ENCODE results near the gene ITGB7. TPM values are rescaled to one million over a fixed set of nuclear protein-coding genes. Genes with fewer than 3 reads are reported as not detected.
A peak's percentile ranks its signal among the peaks of the same experiment; 100 is the strongest.

Gene ITGB7
- total RNA-seq, 1 experiment from 2014 or later, result 29.2 TPM

DNA sequence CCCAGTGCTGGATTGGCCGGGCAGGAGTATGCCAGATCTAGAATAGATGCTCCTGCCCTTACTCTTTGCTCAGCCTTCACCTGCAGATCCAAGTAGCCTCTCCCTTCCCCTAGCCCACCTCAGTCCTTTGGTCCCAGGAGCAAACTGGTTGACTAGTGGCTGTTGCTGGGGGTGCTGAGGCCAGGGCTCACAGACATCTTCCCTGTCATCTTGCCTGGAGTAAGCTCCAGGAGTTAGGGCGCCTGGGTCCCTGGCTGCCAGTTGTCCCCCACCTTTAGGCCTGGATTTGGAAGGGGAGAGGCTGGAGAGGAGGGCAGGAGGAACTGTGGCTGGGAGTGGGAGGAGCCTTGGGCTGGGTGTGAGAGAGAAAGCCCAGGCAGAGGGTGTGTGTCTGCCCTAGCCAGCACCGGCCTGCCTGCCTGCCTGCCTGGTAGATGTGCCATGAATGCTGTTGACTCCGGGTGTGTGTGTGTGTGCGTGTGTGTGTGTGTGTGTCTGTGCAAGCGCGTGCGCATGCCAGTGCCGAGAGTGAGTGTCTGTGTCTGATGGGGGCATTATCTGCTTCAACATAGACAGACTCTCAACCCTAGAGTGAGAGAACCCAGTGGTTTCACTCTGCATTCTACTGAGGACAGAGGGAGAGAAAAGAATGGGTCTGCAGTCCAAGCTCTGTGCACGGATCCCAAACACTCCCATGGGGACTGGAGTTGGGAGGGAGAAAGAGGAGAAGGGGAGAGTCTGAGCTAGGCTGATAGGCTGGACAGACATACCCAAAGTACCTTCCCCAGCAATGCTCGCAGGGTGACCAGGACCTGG lies 25.8 kb upstream of the ITGB7 start:
- peak; percentile 24 for DNase-seq (ENCODE audit: low read depth, low spot score)
- in situ Hi-C loops (cut with HindIII; ENCODE audit: low pct_unique_long_range_greater_than_20kb, low sequenced_read_pairs), result no loop called here

- DNase-seq (ENCODE audit: low read depth, low spot score), result no peak
- in situ Hi-C loops (cut with HindIII; ENCODE audit: low pct_unique_long_range_greater_than_20kb, low sequenced_read_pairs), result no loop called here
Measured at GRCh38 chr12:53231921-53232645, 25.0 kb upstream of the ITGB7 start, which contains the start of gene RARG. RARG (minus strand) TSS chr12:53232209; CDS start chr12:53227545, 4,664 bp downstream.

GRCh38 chr12:53231671-53231920 lies 24.5 kb upstream of the ITGB7 start:
- in situ Hi-C loops (cut with HindIII; ENCODE audit: low pct_unique_long_range_greater_than_20kb, low sequenced_read_pairs), result no loop called here

DNA sequence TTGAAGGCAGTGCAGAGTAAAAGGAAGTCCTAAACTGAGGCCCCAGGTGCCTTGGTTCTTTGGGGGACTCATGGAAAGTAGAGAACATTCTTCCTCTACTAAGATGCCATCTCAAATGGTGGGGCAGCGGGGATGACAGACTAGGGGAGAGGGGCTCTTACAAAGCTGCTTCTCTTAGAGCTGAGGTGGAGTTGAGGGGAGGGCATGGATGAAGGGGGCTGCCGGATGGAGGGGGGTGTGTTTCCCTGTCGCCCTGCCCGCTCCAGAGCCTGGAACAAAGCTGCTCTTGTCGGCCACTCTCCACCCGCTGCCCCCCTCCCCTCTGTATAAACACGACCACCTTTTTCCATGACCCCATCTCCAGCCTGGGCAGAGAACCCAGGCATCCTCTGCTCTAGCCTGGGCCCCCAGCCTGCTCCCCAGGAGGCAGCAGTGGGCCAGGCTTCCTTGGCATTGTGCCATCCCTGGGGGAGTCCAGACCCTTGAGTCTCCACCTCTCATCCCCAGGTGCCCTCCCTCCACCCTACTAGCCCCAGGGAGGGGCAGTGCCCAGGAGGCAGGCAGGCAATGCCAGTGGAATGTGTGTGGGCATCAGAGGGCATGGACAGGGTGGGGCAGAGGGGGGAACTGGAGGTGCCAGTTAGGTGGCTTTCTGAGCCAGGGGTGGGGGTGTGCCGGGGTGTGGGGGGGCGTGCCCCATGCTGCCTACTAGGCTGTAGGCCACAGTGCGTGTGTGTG lies 23.2 kb upstream of the ITGB7 start:
- in situ Hi-C loops (cut with HindIII; ENCODE audit: low pct_unique_long_range_greater_than_20kb, low sequenced_read_pairs), result no loop called here
- DNase-seq (ENCODE audit: low read depth, low spot score), result no peak

More at GRCh38 chr12:53231671-53231920, 24.5 kb upstream of the ITGB7 start:
- no peak for DNase-seq (ENCODE audit: low read depth, low spot score)

DNA sequence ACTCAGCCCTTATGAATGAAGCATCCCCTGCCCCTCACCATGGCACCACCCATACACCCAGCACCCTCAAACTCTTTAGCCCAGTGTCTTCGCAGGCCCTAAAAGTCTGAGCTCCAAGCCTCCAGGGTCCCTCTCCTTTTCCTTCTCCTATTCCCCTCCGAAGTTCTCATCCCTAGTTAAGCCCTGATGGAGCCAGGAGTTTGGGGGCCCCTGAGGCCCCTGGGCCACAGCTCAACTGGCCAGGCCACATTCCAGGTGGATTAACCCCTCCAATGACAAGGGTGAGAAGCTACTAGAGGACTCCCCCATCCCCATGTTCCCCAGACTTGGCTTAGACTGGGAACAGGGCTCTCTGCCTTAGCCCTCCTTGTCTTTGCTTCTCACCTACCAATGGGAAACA lies 22.4 kb upstream of the ITGB7 start:
- no peak for DNase-seq (ENCODE audit: low read depth, low spot score)
- in situ Hi-C loops (cut with HindIII; ENCODE audit: low pct_unique_long_range_greater_than_20kb, low sequenced_read_pairs), result no loop called here

DNA sequence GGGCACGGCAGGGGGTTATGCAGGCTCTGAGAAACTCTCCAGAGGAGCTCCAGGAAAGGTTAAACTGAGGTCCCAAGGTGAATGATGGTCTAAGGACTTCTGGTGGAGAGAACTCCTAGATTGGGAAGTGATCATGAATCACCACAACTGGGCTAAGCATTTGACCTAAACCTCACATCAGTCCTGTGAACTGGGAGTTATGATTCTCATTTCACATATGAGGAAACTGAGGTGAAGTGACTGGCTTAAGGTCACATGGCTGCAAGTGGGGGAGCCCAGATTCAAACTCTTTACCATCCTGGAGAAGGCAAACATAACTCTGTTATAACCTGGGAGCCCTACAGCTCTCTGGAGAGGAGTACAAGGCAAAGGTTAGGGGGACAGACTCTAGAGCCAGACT lies 20.8 kb upstream of the ITGB7 start:
- DNase-seq (ENCODE audit: low read depth, low spot score), result no peak
- in situ Hi-C loops (cut with HindIII; ENCODE audit: low pct_unique_long_range_greater_than_20kb, low sequenced_read_pairs), result no loop called here

DNA sequence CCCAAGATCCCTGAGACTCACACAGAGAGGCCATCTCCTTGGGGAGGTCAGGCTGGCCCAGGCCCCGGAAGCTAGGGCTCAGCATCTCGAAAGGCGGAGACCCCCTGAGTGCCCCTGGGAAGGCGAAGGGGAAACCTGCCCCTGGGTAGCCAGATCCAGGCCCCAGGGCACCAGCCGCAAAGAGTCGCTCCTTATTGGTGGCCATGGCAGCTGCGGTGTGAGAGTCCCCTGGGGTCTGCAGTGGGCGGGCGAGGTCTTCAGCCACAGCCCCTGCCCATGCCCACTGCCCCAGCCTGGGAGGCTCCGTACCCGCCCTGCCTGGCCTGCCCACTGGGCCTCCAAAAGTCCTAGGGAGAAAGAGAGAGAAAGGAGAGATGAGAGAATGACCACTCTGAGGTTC lies 20.3 kb upstream of the ITGB7 start:
- no peak for DNase-seq (ENCODE audit: low read depth, low spot score)
- in situ Hi-C loops (cut with HindIII; ENCODE audit: low pct_unique_long_range_greater_than_20kb, low sequenced_read_pairs), result no loop called here

DNA sequence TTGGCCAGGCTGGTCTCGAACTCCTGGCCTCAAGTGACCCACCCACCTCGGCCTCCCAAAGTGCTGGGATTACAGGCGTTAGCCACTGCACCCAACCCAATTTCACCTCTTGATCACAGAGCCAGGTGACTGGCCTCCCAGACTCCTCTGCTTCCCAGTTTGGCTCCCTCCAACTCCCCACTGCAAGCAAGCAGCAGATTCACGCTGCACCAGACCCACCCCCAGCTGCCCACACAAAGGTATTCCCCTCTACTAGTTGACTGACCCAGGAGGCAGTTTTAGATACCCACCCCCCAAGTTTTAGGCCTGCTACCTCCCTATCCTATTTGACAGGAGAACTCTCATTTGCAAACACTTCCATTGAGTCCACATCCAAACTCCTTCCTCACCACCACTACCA lies 19.8 kb upstream of the ITGB7 start:
- no peak for DNase-seq (ENCODE audit: low read depth, low spot score)
- in situ Hi-C loops (cut with HindIII; ENCODE audit: low pct_unique_long_range_greater_than_20kb, low sequenced_read_pairs), result no loop called here

DNA sequence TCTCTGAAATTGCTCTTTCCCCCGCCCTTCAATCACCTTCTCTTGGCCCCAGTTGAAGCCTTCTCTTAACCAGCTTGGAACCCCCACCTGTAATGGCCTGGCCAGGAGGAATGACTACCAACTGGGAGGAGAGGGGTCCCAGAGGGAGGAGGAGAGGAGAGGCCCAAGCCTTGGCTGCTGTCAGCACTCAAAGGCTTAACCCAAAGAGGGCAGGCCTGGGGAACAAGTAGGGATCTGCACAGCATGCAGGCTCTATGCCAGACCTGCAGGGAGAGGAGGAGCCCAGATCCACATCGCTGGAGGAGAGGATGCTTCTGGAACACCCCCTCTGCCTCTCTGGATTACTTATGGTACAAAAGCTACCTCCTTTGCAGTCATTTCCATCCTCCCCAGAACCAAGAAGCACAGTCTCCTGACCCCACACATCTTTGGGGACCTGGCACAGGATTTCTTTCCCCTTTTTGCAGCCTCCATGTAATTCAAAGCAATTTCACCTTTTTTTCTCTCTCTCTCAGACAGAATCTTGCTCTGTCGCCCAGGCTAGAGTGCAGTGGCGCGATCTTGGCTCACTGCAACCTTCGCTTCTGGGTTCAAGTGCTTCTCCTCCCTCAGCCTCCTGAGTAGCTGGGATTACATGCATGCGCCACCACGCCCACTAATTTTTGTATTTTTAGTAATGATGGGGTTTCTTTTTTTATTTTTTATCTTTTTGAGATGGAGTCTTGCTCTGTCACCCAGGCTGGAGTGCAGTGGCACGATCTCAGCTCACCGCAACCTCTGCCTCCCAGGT lies 18.8 kb upstream of the ITGB7 start:
- no peak for DNase-seq (ENCODE audit: low read depth, low spot score)
- in situ Hi-C loops (cut with HindIII; ENCODE audit: low pct_unique_long_range_greater_than_20kb, low sequenced_read_pairs), result no loop called here

DNA sequence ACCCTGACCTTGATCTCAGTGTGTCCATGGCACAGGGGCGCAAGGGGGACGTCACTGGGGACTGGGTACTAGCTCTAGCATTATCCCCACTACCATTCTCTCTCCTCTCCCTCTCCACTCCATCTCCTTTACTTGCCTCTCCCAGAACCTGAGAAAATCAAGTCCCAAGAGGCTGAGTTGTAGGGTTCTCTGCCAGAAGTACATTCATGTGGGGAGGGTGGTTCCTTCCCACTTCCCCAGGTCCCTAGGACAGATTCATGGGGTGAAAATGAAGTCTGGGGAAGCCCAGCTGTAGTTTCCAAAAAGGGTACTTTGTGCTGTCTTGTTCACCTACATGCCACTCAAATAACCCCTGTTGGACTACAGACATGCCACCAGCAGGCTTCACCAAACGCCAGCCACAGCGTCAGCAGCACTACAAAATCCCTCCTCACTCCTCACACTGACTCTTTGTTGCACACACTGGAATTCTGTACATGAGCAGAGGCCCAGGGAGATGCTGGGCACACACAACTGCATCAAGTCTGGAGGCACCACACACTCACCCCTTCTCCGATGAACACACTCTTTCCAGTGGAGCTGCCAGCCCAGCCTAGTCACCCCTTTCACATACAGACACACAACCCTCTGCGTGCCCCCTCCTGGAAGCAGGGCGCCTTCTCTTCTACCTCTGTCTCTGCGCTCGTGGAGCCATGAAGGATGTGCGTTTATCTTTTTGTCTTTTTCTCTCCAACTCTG lies 18.0 kb upstream of the ITGB7 start:
- peak; percentile 28 for DNase-seq (ENCODE audit: low read depth, low spot score)
- in situ Hi-C loops (cut with HindIII; ENCODE audit: low pct_unique_long_range_greater_than_20kb, low sequenced_read_pairs), result no loop called here

GRCh38 chr12:53224061-53224896 lies 17.2 kb upstream of the ITGB7 start:
- peak; percentile 54 for DNase-seq (ENCODE audit: low read depth, low spot score)
- in situ Hi-C loops (cut with HindIII; ENCODE audit: low pct_unique_long_range_greater_than_20kb, low sequenced_read_pairs), result no loop called here

DNA sequence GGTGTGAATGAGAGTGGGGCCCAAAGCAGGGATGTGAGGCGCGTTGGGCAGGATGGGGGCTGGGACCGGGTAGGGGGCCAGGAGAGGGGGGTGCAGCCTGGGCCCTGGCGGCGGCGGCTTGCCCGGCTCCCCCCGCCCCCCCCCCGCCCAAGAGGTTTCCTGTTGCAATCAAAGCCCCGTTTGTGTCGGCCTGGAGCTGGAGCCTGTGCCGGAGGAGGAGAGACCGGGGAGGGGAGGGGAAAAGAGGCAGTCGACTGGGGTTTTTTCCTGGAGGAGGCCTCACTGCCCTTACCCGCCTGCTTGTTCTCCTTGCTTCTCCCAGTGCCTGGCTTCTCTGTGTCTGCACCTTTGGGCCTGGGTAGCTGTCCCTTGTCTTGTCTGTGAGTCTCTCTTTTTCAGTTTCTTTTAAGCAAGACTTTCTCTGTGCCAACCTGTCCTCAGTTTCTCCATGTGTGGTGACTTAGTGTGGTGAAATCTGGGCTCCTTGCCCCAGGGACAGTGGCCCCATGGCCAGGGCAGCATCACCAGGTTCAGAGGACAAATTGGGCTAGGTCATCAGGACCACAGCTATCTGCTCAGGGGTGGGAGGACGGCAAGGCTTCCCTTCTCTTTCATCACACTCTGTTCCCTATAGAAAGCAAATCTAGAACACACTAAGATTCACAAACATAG lies 16.5 kb upstream of the ITGB7 start:
- peak; percentile 86 for DNase-seq (ENCODE audit: low read depth, low spot score)
- in situ Hi-C loops (cut with HindIII; ENCODE audit: low pct_unique_long_range_greater_than_20kb, low sequenced_read_pairs), result no loop called here

DNA sequence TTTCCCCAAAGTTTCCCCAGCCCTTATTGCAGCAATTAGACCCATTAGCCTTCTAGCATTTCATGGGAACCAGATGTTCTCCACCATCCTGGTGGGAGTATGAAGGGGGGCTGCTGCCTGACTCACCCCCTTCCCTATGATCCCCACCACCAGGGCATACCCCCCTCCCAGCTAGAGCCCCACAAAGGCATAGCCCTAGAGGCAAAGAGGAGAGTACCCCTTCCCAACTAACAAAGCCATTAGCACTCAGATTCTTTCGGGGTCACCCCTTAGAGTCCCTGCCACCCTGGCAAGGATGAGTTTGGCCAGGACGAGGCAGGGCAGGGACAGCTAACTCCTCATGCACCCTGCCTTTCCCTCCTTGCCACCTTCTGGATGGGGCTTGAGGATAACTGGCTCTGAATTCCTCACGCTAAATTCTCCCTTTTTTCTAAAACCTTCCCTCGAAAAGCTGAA lies 15.8 kb upstream of the ITGB7 start:
- in situ Hi-C loops (cut with HindIII; ENCODE audit: low pct_unique_long_range_greater_than_20kb, low sequenced_read_pairs), result no loop called here
- DNase-seq (ENCODE audit: low read depth, low spot score), result peak; percentile 21

- in situ Hi-C loops (cut with HindIII; ENCODE audit: low pct_unique_long_range_greater_than_20kb, low sequenced_read_pairs), result no loop called here
- no peak for DNase-seq (ENCODE audit: low read depth, low spot score)
Measured at GRCh38 chr12:53222170-53222721, 15.2 kb upstream of the ITGB7 start.

DNA sequence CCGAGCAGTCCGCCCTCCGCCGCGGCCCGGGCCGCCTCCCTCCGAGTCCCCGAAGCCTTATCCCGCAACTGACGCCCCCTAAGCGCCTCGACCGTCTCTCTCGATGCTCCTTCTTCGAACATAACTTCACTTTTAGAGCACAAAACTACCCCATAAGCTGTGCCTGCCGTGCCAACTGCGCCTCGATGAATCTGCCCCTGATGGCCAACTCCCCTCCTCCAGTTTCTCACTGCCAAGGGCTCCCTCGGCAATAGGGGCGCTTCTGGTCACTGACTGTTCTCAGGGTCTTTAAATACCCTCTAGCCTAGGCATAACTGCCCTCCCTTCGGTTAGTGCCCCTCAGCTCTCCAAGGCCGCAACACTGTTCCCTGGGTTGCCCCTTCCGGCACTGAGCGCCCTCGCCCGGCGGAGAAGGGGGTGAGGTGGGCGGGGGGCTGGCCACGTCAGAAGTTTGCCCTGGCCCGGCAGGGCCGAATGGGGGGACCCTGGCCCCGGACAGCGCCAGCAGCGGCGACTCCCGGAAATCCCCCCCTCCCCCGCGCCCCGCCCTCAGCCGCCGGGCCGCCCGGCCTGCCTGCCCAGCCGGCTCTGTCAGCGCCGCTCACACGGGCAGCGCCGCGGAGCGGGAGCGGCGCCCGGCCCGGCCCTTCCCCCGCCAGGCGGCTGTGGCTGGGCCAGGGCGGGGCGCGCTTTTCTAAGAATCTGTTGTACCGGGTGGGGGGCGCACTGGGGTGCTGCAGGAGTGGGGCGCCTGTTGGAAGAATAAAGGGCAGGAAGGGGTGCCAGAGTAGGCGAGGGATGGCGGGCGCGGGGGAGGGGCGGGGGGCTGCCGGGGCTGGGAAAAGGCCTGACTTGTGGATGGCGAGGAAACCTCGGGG lies 14.4 kb upstream of the ITGB7 start:
- in situ Hi-C loops (cut with HindIII; ENCODE audit: low pct_unique_long_range_greater_than_20kb, low sequenced_read_pairs), result no loop called here

More for the DNA sequence above, 14.4 kb upstream of the ITGB7 start:
- peak; percentile 50 for DNase-seq (ENCODE audit: low read depth, low spot score)
